K562 (cell line): ENCODE results near the gene POPDC2. TPM values are rescaled to one million over a fixed set of nuclear protein-coding genes. Genes with fewer than 3 reads are reported as not detected.

Source experiments
- ATAC-seq: fragments of 200-7000 bp; cut with Tn5 transposase; 3 replicates; pipeline ENCODE4 v1.9.1; 2020; ENCODE audit warnings: moderate library complexity
- BruUV-seq: library from RNA; stranded (reverse); fragments of 400-500 nt; replicated peaks from 2 replicates; lab custom pipeline; 2021; lab: Mats Ljungman, UMichigan
- CTCF ChIA-PET: fragments of 300-600 bp; formaldehyde crosslinking; extraction: SDS; loops from one replicate; lab custom pipeline; 2021; ENCODE audit warnings: low intra/inter-chr PET ratio; lab: Yijun Ruan, JAX
- POLR2A ChIA-PET: fragments of 300-600, 350-650 bp; sonication (Branson Sonifier 250); formaldehyde crosslinking; extraction: SDS; loops from one replicate; lab custom pipeline; 2021; ENCODE audit warnings: antibody characterized with exemption, inconsistent platforms; lab: Yijun Ruan, JAX
- DNase-seq, 4 experiments: peaks; one replicate each; pipeline versions ENCODE4 v3.0.0 to v3.0.0-alpha.2; 2011 to 2018; ENCODE audit warnings: low spot score in 3 of 4, mixed read lengths in 3 of 4; ENCODE audit errors: extremely low read depth in 1 of 4
- FAIRE-seq: peaks from 2 replicates; lab custom pipeline; 2011; peaks lifted over from hg19 to GRCh38; lab: Jason Lieb, UNC
- H2AFZ ChIP-seq: 2 replicates; pipeline ENCODE4 v1.6.0; 2011; ENCODE audit warnings: low read depth, low read length, control low read depth, inconsistent platforms
- H3K27ac ChIP-seq: fragments of 200-600 bp; 3 replicates; pipeline ENCODE4 v1.8.0; 2011; ENCODE audit warnings: low read depth, mild to moderate bottlenecking, control low read depth, inconsistent platforms, low read length, moderate library complexity, mixed read lengths; ENCODE audit errors: extremely low read depth
- H3K27me3 ChIP-seq, 2 experiments: fragments of 300-600 bp in 1 of 2; 2 replicates in 1 of 2; 3 replicates in 1 of 2; pipeline versions ENCODE4 v1.6.0 to v1.8.0; 2011; ENCODE audit warnings: inconsistent platforms in 2 of 2, low read length in 2 of 2, mild to moderate bottlenecking in 1 of 2, mixed read lengths in 1 of 2, moderate library complexity in 1 of 2; ENCODE audit not compliant: control insufficient read depth in 2 of 2, insufficient read depth in 2 of 2
- H3K36me3 ChIP-seq: fragments of 300-600 bp; 3 replicates; pipeline ENCODE4 v1.8.0; 2011; ENCODE audit warnings: mild to moderate bottlenecking, low read length, inconsistent platforms; ENCODE audit not compliant: control insufficient read depth, insufficient read depth
- H3K4me1 ChIP-seq, 2 experiments: fragments of 200-600 bp in 1 of 2; replicated peaks in 1 of 2; 2 replicates in 1 of 2; 3 replicates in 1 of 2; pipeline versions ENCODE4 v1.5.1 to v1.8.0; 2011; ENCODE audit warnings: inconsistent platforms in 2 of 2, low read length in 2 of 2, mild to moderate bottlenecking in 1 of 2, mixed read lengths in 1 of 2, moderate library complexity in 1 of 2; ENCODE audit not compliant: control insufficient read depth in 2 of 2, insufficient read depth in 2 of 2
- H3K4me2 ChIP-seq: 2 replicates; pipeline ENCODE4 v1.6.1; 2011; ENCODE audit warnings: low read length, control low read depth, inconsistent platforms, mixed read lengths; ENCODE audit not compliant: insufficient read depth
- H3K4me3 ChIP-seq: fragments of 200-600 bp; sonication (generic), shearing (Covaris generic); 2 replicates; pipeline ENCODE4 v1.5.1; 2016; ENCODE audit warnings: control low read depth, inconsistent platforms
- H3K79me2 ChIP-seq: fragments of 200-600 bp; 3 replicates; pipeline ENCODE4 v1.8.0; 2011; ENCODE audit warnings: low read length, inconsistent platforms; ENCODE audit not compliant: control insufficient read depth, insufficient read depth
- H3K9ac ChIP-seq, 2 experiments: 2 replicates each; pipeline versions ENCODE4 v1.6.0 to v1.6.1; 2011; ENCODE audit warnings: low read depth in 2 of 2, low read length in 2 of 2, control low read depth in 1 of 2, inconsistent platforms in 1 of 2, mild to moderate bottlenecking in 1 of 2, mixed read lengths in 1 of 2; ENCODE audit not compliant: insufficient read depth in 1 of 2
- H3K9me1 ChIP-seq: one replicate; pipeline ENCODE4 v1.6.0; 2011; ENCODE audit warnings: inconsistent platforms, mild to moderate bottlenecking, low read length, moderate library complexity; ENCODE audit not compliant: control insufficient read depth, insufficient read depth
- H3K9me3 ChIP-seq: replicated peaks from 2 replicates; pipeline ENCODE4 v1.5.1; 2011; ENCODE audit warnings: low read depth, low read length, inconsistent platforms; ENCODE audit not compliant: control insufficient read depth, insufficient read depth
- H4K20me1 ChIP-seq: replicated peaks from 2 replicates; pipeline ENCODE4 v1.6.1; 2011; ENCODE audit warnings: low read length, inconsistent platforms, mixed read lengths; ENCODE audit not compliant: control insufficient read depth, insufficient read depth
- CBX3 ChIP-seq, 2 experiments: IDR thresholded peaks; 1 replicate in 1 of 2; 2 replicates in 1 of 2; pipeline ENCODE4 v1.6.1; 2012; ENCODE audit warnings: inconsistent platforms in 2 of 2, low read length in 2 of 2, borderline replicate concordance in 1 of 2, control low read depth in 1 of 2
- CREB3 ChIP-seq: fragments of 450-650 bp; conservative IDR thresholded peaks from 2 replicates; pipeline ENCODE4 v1.6.1; 2016; ENCODE audit warnings: missing genetic modification characterization, low read depth, mild to moderate bottlenecking, missing compliant biosample characterization, moderate library complexity
- DEAF1 ChIP-seq: fragments of 450-650 bp; formaldehyde crosslinking; IDR thresholded peaks from 2 replicates; pipeline ENCODE4 v1.4.0; 2020; ENCODE audit warnings: mild to moderate bottlenecking, moderate library complexity
- ETS1 ChIP-seq: conservative IDR thresholded peaks from 2 replicates; pipeline ENCODE4 v1.6.1; 2011; ENCODE audit warnings: low read depth, mild to moderate bottlenecking, low read length; ENCODE audit not compliant: control insufficient read depth
- FOXA1 ChIP-seq: fragments of 450-650 bp; IDR thresholded peaks from 2 replicates; pipeline ENCODE4 v1.6.1; 2016; ENCODE audit warnings: mild to moderate bottlenecking, borderline replicate concordance
- JUND ChIP-seq, 2 experiments: IDR thresholded peaks; 2 replicates in 1 of 2; 3 replicates in 1 of 2; pipeline ENCODE4 v1.6.1; 2011; ENCODE audit warnings: borderline replicate concordance in 2 of 2, low read depth in 2 of 2, low read length in 2 of 2, improper control_type of control experiment in 1 of 2, missing biosample characterization in 1 of 2, missing genetic modification characterization in 1 of 2, missing genetic modification reagents in 1 of 2
- KLF10 ChIP-seq: fragments of 250-450 bp; sonication (Bioruptor Pico); IDR thresholded peaks from 2 replicates; pipeline ENCODE4 v1.6.1; 2021; ENCODE audit warnings: matching md5 sums
- KLF6 ChIP-seq: fragments of 250-450 bp; sonication (Bioruptor Pico); IDR thresholded peaks from 2 replicates; pipeline ENCODE4 v1.4.0; 2020; ENCODE audit warnings: mild to moderate bottlenecking, moderate library complexity, borderline replicate concordance
- MEF2D ChIP-seq: conservative IDR thresholded peaks from 2 replicates; pipeline ENCODE4 v1.6.1; 2016; ENCODE audit warnings: low read depth, missing genetic modification characterization, missing compliant biosample characterization
- NR2C1 ChIP-seq, 2 experiments: fragments of 450-650 bp; IDR thresholded peaks; 2 replicates each; pipeline ENCODE4 v1.6.1; 2017; ENCODE audit warnings: mild to moderate bottlenecking in 2 of 2, antibody characterized with exemption in 1 of 2, inconsistent platforms in 1 of 2, missing compliant biosample characterization in 1 of 2, missing genetic modification characterization in 1 of 2
- NRF1 ChIP-seq, 2 experiments: fragments of 450-650 bp; IDR thresholded peaks in 1 of 2; conservative IDR thresholded peaks in 1 of 2; 2 replicates each; pipeline ENCODE4 v1.6.1; 2014; ENCODE audit warnings: mild to moderate bottlenecking in 2 of 2
- OTX1 ChIP-seq: fragments of 450-650 bp; formaldehyde crosslinking; IDR thresholded peaks from 2 replicates; pipeline ENCODE4 v1.4.0; 2022; ENCODE audit warnings: mild to moderate bottlenecking
- SETDB1 ChIP-seq: IDR thresholded peaks from one replicate; pipeline ENCODE4 v1.6.1; 2012; ENCODE audit warnings: low read length, control low read depth, inconsistent platforms
- SIX5 ChIP-seq, 2 experiments: IDR thresholded peaks; 2 replicates each; pipeline ENCODE4 v1.6.1; 2011; ENCODE audit warnings: low read length in 2 of 2, borderline replicate concordance in 1 of 2, low read depth in 1 of 2, mild to moderate bottlenecking in 1 of 2, moderate library complexity in 1 of 2; ENCODE audit not compliant: insufficient read depth in 1 of 2
- ZNF12 ChIP-seq: sonication (generic); formaldehyde crosslinking; IDR thresholded peaks from 2 replicates; pipeline ENCODE4 v1.4.0; 2020; ENCODE audit warnings: mild to moderate bottlenecking, missing genetic modification reagents
- ZNF551 ChIP-seq: fragments of 250-450 bp; sonication (Bioruptor Pico); IDR thresholded peaks from 2 replicates; pipeline ENCODE4 v1.5.0; 2021; ENCODE audit warnings: mild to moderate bottlenecking, moderate library complexity
- ZNF584 ChIP-seq: fragments of 200-800 bp; sonication (Bioruptor generic); IDR thresholded peaks from 2 replicates; pipeline ENCODE4 v1.6.1; 2016; ENCODE audit warnings: low read depth, mild to moderate bottlenecking, missing genetic modification characterization, missing compliant biosample characterization
- WGBS: fragments of 100-300 bp; shearing (Covaris generic); methylation state at CpG from one replicate; pipeline ENCODE4 v1.1.6; 2016; ENCODE audit warnings: low coverage, mixed read lengths; ENCODE audit not compliant: insufficient coverage; ENCODE audit errors: missing lambda C conversion rate; 5-methylcytosine and 5-hydroxymethylcytosine counted together
- in situ Hi-C: fragments of 300-500 bp; cut with MboI; formaldehyde crosslinking; loops from 4 replicates; pipeline ENCODE4 v1.15.0; 2018; ENCODE audit warnings: inconsistent platforms, mixed read lengths
- intact Hi-C: fragments of 100-400 bp; cut with micrococcal nuclease; formaldehyde crosslinking; loops from 2 replicates; pipeline ENCODE4 v1.14.2; 2022
- polyA plus RNA-seq, 8 experiments: library from polyadenylated mRNA; depleted of rRNA in 4 of 8; stranded (reverse) in 5 of 8; unstranded in 3 of 8; fragments of >200 nt; fragmentation: Nextera tagmentation in 2 of 8; fragmentation: Illumina TruSeq in 1 of 8; extraction: Ambion mirVana in 2 of 8; extraction: Trizol in 1 of 8; gene quantifications; 2 replicates each; pipeline versions ENCODE4 v1.2.1 to v1.2.3, GENCODE V29; 2011 to 2014; ENCODE audit warnings: inconsistent platforms in 1 of 8, missing spikeins in 1 of 8
- total RNA-seq, 7 experiments: library from RNA; depleted of rRNA in 6 of 7; stranded (reverse); fragments of >200 nt in 6 of 7; fragmentation: Illumina TruSeq in 2 of 7; extraction: Trizol in 2 of 7; gene quantifications; 2 replicates each; pipeline versions ENCODE4 v1.2.1 to v1.2.3, GENCODE V29; 2011 to 2021; ENCODE audit warnings: low replicate concordance in 1 of 7

Gene POPDC2
- total and polyA plus RNA-seq, 9 of the 15 experiments (the other 6 are each of a cell fraction or from before 2014, with no cell fraction given) = 0.08 to 0.32 (median 0.13) TPM; not detected in 4

- CTCF ChIA-PET = no interaction called here
- Histone ChIP-seq H3K27ac (peak overlapping the region; percentile 32; the same call in 2 of the 3 replicates), H3K9me3 (no peaks in the 10 kb centered on the region), H3K4me1 (peaks cover 8 to 35% of the 10 kb centered on the region in 2 experiments), H3K36me3 (no peaks in the 10 kb centered on the region), H3K9ac (no peak overlapping the region), H3K9me1 (peaks cover 3% of the 10 kb centered on the region), H2AFZ (peak overlapping the region; percentile 79), H3K79me2 (no peaks in the 10 kb centered on the region), H3K4me3 (no peak overlapping the region), H3K4me2 (no peak overlapping the region), H3K27me3 (no peaks in the 10 kb centered on the region), H4K20me1 (no peaks in the 10 kb centered on the region)
- BruUV-seq = no TSS peak
- in situ Hi-C loops (no loop called here), intact Hi-C loops (loop anchor here (5.0 kb wide), 1 partner anchor 40 kb away; the partner anchor contains the start of gene COX17)
- FAIRE-seq (no peak), ATAC-seq (no peak), DNase-seq (no peak)
- WGBS = 65% methylated on average over 4 of the region's 4 CpGs
- POLR2A ChIA-PET = interaction anchor here (1.6 kb wide), 1 partner anchor 21 kb away, joined by 3 read pairs; no protein-coding TSS in a partner anchor
- no peak for TF ChIP-seq NRF1 (conservative IDR thresholded peaks at IDR 0.05 in 1 of 2, IDR thresholded peaks at IDR 0.05 in 1 of 2)
- TF ChIP-seq CBX3 (IDR thresholded peaks at IDR 0.05; ENCODE audit: borderline replicate concordance in 1 of 2, low read length in 2 of 2) = no peak
- no peak for TF ChIP-seq DEAF1 (CRISPR knock-in tag)
- no peak for TF ChIP-seq NR2C1 (IDR thresholded peaks at IDR 0.05)
- 0 out of 2 replicates have a peak, but pooled peaks have one; percentile 21 for TF ChIP-seq NR2C1 (tag; IDR thresholded peaks at IDR 0.05)
- TF ChIP-seq ZNF12 (CRISPR knock-in tag) = no peak
- peak; percentile 68 for TF ChIP-seq MEF2D (tag)
- no peak for TF ChIP-seq SETDB1
- TF ChIP-seq SIX5 (IDR thresholded peaks at IDR 0.05; ENCODE audit: borderline replicate concordance in 1 of 2, insufficient read depth in 1 of 2, low read depth in 1 of 2, low read length in 2 of 2) = no peak
- TF ChIP-seq KLF6 = peak; percentile 7; the same call in 1 of the 2 replicates
- peak; percentile 62; the same call in 1 of the 2 replicates for TF ChIP-seq CREB3 (tag)
- TF ChIP-seq OTX1 (CRISPR knock-in tag) = no peak
- peak; percentile 64; the same call in 1 of the 2 replicates for TF ChIP-seq ZNF584
- no peak for TF ChIP-seq JUND (IDR thresholded peaks at IDR 0.05; ENCODE audit: borderline replicate concordance, low read depth, low read length)
- TF ChIP-seq JUND (tag; IDR thresholded peaks at IDR 0.05; ENCODE audit: borderline replicate concordance, low read depth, low read length) = 0 out of 3 replicates have a peak, but pooled peaks have one; percentile 24
- no peak for TF ChIP-seq FOXA1
- TF ChIP-seq ZNF551 = no peak
- TF ChIP-seq ETS1 = no peak
- no peak for TF ChIP-seq KLF10
Measured at GRCh38 chr3:119636891-119637611, 23.3 kb downstream of the POPDC2 start.
